Glutamatergic neuron (in vitro differentiated cells): Measurements from ENCODE around the gene ATP13A3. TPM values are rescaled to one million over a fixed set of nuclear protein-coding genes. Genes with fewer than 3 reads are reported as not detected.
A peak's percentile ranks its signal among the peaks of the same experiment; 100 is the strongest.

Experiments used
- DNase-seq: peaks from one replicate; pipeline ENCODE4 v3.0.0; 2022
- H3K27ac Mint-ChIP-seq: one replicate; pipeline ENCODE4 v1.8.0; 2020; ENCODE audit warnings: mild to moderate bottlenecking, mixed read lengths, inconsistent platforms; ENCODE audit not compliant: unreplicated experiment
- H3K27me3 Mint-ChIP-seq: one replicate; pipeline ENCODE4 v1.8.0; 2020; ENCODE audit warnings: mild to moderate bottlenecking, moderate library complexity, mixed read lengths, inconsistent platforms; ENCODE audit not compliant: unreplicated experiment
- H3K36me3 Mint-ChIP-seq: one replicate; pipeline ENCODE4 v1.8.0; 2020; ENCODE audit warnings: mild to moderate bottlenecking, mixed read lengths, inconsistent platforms; ENCODE audit not compliant: unreplicated experiment
- H3K4me1 Mint-ChIP-seq: one replicate; pipeline ENCODE4 v1.8.0; 2020; ENCODE audit warnings: mild to moderate bottlenecking, low read depth, mixed read lengths, inconsistent platforms; ENCODE audit not compliant: unreplicated experiment
- H3K4me3 Mint-ChIP-seq: one replicate; pipeline ENCODE4 v1.8.0; 2020; ENCODE audit warnings: mild to moderate bottlenecking, mixed read lengths, inconsistent platforms; ENCODE audit not compliant: unreplicated experiment
- H3K9me3 Mint-ChIP-seq: one replicate; pipeline ENCODE4 v1.8.0; 2020; ENCODE audit warnings: mild to moderate bottlenecking, moderate library complexity, mixed read lengths, inconsistent platforms; ENCODE audit not compliant: unreplicated experiment
- CTCF ChIP-seq: fragments of 200-600 bp; sonication (generic); IDR thresholded peaks from one replicate; pipeline ENCODE4 v1.5.0; 2021; ENCODE audit not compliant: partially characterized antibody, unreplicated experiment
- total RNA-seq: library from RNA; stranded (reverse); fragmentation: NEBNext Ultra II Directional; extraction: Animal tissue kit (Norgen Biotek cat#: 25700); gene quantifications from one replicate; pipeline ENCODE4 v1.2.1, GENCODE V29; 2021; ENCODE audit not compliant: unreplicated experiment

ATP13A3 gene
- total RNA-seq, 1 donor from 2014 or later = 41.6 TPM

GRCh38 chr3:194377708-194378107, 109.1 kb downstream of the ATP13A3 start:
- Mint-ChIP-seq H3K4me1 (peaks cover 25% of the 10 kb centered on the region), H3K27me3 (no peaks in the 10 kb centered on the region), H3K9me3 (no peaks in the 10 kb centered on the region), H3K4me3 (no peak overlapping the region), H3K27ac (no peak overlapping the region), H3K36me3 (no peaks in the 10 kb centered on the region)
- no peak for TF ChIP-seq CTCF
- no peak for DNase-seq

GRCh38 chr3:194376241-194376560, 110.6 kb downstream of the ATP13A3 start:
- Mint-ChIP-seq H3K36me3 (no peaks in the 10 kb centered on the region), H3K4me1 (peaks cover 22% of the 10 kb centered on the region), H3K27me3 (peaks cover 4% of the 10 kb centered on the region), H3K4me3 (no peak overlapping the region), H3K9me3 (no peaks in the 10 kb centered on the region), H3K27ac (no peak overlapping the region)
- no peak for TF ChIP-seq CTCF
- no peak for DNase-seq

GRCh38 chr3:194375473-194376240, 111.1 kb downstream of the ATP13A3 start:
- Mint-ChIP-seq H3K36me3 (no peaks in the 10 kb centered on the region), H3K27ac (peak overlapping the region; percentile 40), H3K9me3 (no peaks in the 10 kb centered on the region), H3K4me3 (no peak overlapping the region), H3K27me3 (peaks cover 4% of the 10 kb centered on the region), H3K4me1 (peaks cover 22% of the 10 kb centered on the region)
- no peak for DNase-seq
- TF ChIP-seq CTCF = no peak

GRCh38 chr3:194374935-194375334, 111.9 kb downstream of the ATP13A3 start:
- no peak for TF ChIP-seq CTCF

GRCh38 chr3:194373899-194374298, 112.9 kb downstream of the ATP13A3 start:
- Mint-ChIP-seq H3K36me3 (no peaks in the 10 kb centered on the region), H3K9me3 (no peaks in the 10 kb centered on the region), H3K4me3 (no peak overlapping the region), H3K27me3 (peaks cover 5% of the 10 kb centered on the region), H3K4me1 (peaks cover 17% of the 10 kb centered on the region), H3K27ac (peak overlapping the region; percentile 45)
- DNase-seq = peak; percentile 57
- no peak for TF ChIP-seq CTCF

More at GRCh38 chr3:194374935-194375334, 111.9 kb downstream of the ATP13A3 start:
- Mint-ChIP-seq H3K4me1 (peaks cover 19% of the 10 kb centered on the region), H3K36me3 (no peaks in the 10 kb centered on the region), H3K9me3 (no peaks in the 10 kb centered on the region), H3K4me3 (no peak overlapping the region), H3K27ac (peak overlapping the region; percentile 77), H3K27me3 (peaks cover 4% of the 10 kb centered on the region)
- no peak for DNase-seq
